DND-41 (cell line): ENCODE results near the gene SIRT5.

Experiments used
- EZH2 ChIP-seq: IDR thresholded peaks from 3 replicates; pipeline ENCODE4 v1.6.1; 2012; ENCODE audit warnings: borderline replicate concordance, low read depth, mild to moderate bottlenecking, moderate library complexity, low read length, inconsistent platforms; ENCODE audit not compliant: severe bottlenecking
- TF ChIP-seq, protein P1 (sequence below): IDR thresholded peaks from 2 replicates; pipeline ENCODE4 v1.5.1; 2012; ENCODE audit warnings: borderline replicate concordance, low read length, moderate library complexity, mild to moderate bottlenecking; ENCODE audit not compliant: poor library complexity, severe bottlenecking; ENCODE audit errors: extremely low read depth

DNA sequence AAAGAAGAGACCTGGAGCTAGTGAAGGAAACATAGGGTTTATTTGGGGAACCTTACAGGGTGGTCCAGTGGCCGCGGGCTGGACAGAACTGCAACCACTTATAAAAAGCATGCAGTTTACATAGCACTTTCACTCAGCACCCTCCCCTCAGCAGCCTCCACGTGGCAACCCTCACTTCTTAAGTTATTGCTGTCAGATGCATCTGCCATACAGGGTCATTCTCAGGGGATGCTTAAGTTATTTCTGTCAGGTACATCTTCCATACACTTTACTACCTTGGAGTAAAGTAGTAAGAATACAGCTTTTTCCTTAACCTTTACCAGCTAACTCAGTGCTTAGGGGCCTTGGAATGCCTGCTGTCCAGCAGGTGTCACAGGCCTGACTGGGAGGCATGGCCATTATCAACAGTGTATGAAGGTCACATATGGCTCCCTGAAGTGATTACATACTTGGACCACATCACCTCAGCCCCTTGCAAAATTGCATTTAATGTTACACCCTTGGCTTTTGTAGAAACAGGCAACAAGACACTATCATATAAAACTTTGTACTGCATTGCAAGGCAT lies 38.7 kb downstream of the SIRT5 start:
- TF ChIP-seq, protein P1, sequence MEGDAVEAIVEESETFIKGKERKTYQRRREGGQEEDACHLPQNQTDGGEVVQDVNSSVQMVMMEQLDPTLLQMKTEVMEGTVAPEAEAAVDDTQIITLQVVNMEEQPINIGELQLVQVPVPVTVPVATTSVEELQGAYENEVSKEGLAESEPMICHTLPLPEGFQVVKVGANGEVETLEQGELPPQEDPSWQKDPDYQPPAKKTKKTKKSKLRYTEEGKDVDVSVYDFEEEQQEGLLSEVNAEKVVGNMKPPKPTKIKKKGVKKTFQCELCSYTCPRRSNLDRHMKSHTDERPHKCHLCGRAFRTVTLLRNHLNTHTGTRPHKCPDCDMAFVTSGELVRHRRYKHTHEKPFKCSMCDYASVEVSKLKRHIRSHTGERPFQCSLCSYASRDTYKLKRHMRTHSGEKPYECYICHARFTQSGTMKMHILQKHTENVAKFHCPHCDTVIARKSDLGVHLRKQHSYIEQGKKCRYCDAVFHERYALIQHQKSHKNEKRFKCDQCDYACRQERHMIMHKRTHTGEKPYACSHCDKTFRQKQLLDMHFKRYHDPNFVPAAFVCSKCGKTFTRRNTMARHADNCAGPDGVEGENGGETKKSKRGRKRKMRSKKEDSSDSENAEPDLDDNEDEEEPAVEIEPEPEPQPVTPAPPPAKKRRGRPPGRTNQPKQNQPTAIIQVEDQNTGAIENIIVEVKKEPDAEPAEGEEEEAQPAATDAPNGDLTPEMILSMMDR, result no peak
- TF ChIP-seq EZH2, result no peak
